GM23248 (cell line): Measurements from ENCODE around the gene RTN4R.

Source experiments
- EZH2 ChIP-seq: fragments of 200-600 bp; sonication (generic); IDR thresholded peaks from 2 replicates; pipeline ENCODE4 v1.6.1; 2018; ENCODE audit warnings: antibody characterized with exemption, mild to moderate bottlenecking; ENCODE audit not compliant: insufficient read depth, poor library complexity, severe bottlenecking
- EZH2phosphoT487 ChIP-seq: fragments of 200-600 bp; sonication (generic); IDR thresholded peaks from 2 replicates; pipeline ENCODE4 v1.6.1; 2018; ENCODE audit warnings: antibody characterized with exemption, moderate library complexity, mild to moderate bottlenecking, low read depth; ENCODE audit not compliant: insufficient read depth

- TF ChIP-seq EZH2phosphoT487 (no peak), EZH2 (no peak)
Observed at GRCh38 chr22:20204311-20204710, 63.8 kb downstream of the RTN4R start.
